GM12892 (cell line): ENCODE measurements around the gene CLDN9.

Experiments used
- POLR2AphosphoS5 ChIP-seq: IDR thresholded peaks from 2 replicates; pipeline ENCODE4 v1.6.1; 2011; ENCODE audit warnings: low read depth, low read length, control low read depth
- TAF1 ChIP-seq: IDR thresholded peaks from 2 replicates; pipeline ENCODE4 v1.6.1; 2011; ENCODE audit warnings: low read depth, mild to moderate bottlenecking, control low read depth, low read length, borderline replicate concordance

DNA sequence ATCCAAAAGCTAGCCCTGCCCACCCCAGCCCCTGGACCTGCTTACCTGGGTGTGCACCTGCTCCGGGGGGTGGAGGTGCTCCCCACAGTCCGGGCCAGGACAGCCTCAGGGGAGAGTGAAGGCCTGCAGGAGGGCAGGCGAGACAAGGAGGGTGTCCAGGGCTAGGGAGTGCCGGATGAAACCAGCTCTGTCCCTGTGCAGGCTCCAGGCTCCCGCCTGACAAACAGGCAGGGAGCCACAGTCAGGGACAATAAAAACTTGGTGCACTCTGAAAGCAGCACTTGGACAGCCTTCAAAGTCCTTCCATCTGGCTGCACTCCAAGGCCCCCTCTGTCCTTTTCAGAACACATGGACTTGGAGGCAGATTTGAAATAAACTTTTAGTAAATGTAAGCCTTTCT is 39.6 kb upstream of the CLDN9 start:
- TF ChIP-seq POLR2AphosphoS5 (no peak; the same call in 1 of the 2 replicates), TAF1 (no peak)
